AG04450 (cell line): ENCODE measurements around the gene ABCG1. TPM values are rescaled to one million over a fixed set of nuclear protein-coding genes. Genes with fewer than 3 reads are reported as not detected.

Source experiments
- CTCF ChIA-PET: fragments of 300-600, 350-600 bp; formaldehyde crosslinking; extraction: SDS; loops from one replicate; lab custom pipeline; 2022; ENCODE audit warnings: antibody characterized with exemption, inconsistent platforms; lab: Charles Lee
- POLR2A ChIA-PET: fragments of 350-600 bp; formaldehyde crosslinking; extraction: SDS; loops from one replicate; lab custom pipeline; 2021; ENCODE audit warnings: antibody characterized with exemption, inconsistent platforms; lab: Yijun Ruan, JAX
- DNase-seq: peaks from one replicate; pipeline ENCODE4 v3.0.0-alpha.2; 2011; ENCODE audit warnings: low read depth, low spot score
- H3K27ac ChIP-seq: one replicate; pipeline ENCODE4 v1.5.1; 2012; ENCODE audit warnings: low read depth, low read length, control low read depth
- H3K27me3 ChIP-seq: one replicate; pipeline ENCODE4 v1.6.0; 2012; ENCODE audit warnings: low read length; ENCODE audit not compliant: control insufficient read depth, insufficient read depth
- H3K4me3 ChIP-seq: 2 replicates; pipeline ENCODE4 v1.5.1; 2011; ENCODE audit warnings: mild to moderate bottlenecking, low read depth, low read length, control low read depth
- H3K9me3 ChIP-seq: 2 replicates; pipeline ENCODE4 v1.5.1; 2012; ENCODE audit warnings: low read length; ENCODE audit not compliant: control insufficient read depth, insufficient read depth
- CTCF ChIP-seq: IDR thresholded peaks from 2 replicates; pipeline ENCODE4 v1.5.1; 2011; ENCODE audit warnings: low read depth, low read length, control low read depth, inconsistent platforms
- polyA plus RNA-seq: library from polyadenylated mRNA; depleted of rRNA; stranded (reverse); fragments of >200 nt; gene quantifications from 2 replicates; pipeline ENCODE4 v1.2.3, GENCODE V29; 2011

ABCG1 gene
- polyA plus RNA-seq, 1 experiment: 0.71 TPM

GRCh38 chr21:42237161-42237560 lies 18.2 kb downstream of the ABCG1 start:
- no peak overlapping the region for H3K4me3 ChIP-seq
- H3K27me3 ChIP-seq: peaks cover 37% of the 10 kb centered on the region
- DNase-seq: no peak
- TF ChIP-seq CTCF: no peak
- H3K9me3 ChIP-seq: no peaks in the 10 kb centered on the region; the same call in 1 of the 2 replicates
- no peak overlapping the region for H3K27ac ChIP-seq
- CTCF ChIA-PET: interaction anchor here (1.1 kb wide), 1 partner anchor 22 kb away, joined by 3 read pairs; no protein-coding TSS in a partner anchor
- POLR2A ChIA-PET: no interaction called here

GRCh38 chr21:42237577-42237976 lies 18.6 kb downstream of the ABCG1 start:
- DNase-seq: no peak
- peaks cover 36% of the 10 kb centered on the region for H3K27me3 ChIP-seq
- no peak overlapping the region for H3K27ac ChIP-seq
- no peak for TF ChIP-seq CTCF
- H3K4me3 ChIP-seq: no peak overlapping the region
- ChIA-PET POLR2A (no interaction called here), CTCF (interaction anchor here (1.1 to 1.6 kb wide), 3 partner anchors 9 to 92 kb away, joined by 3 read pairs; no protein-coding TSS in a partner anchor)
- no peaks in the 10 kb centered on the region; the same call in 1 of the 2 replicates for H3K9me3 ChIP-seq

GRCh38 chr21:42238185-42238934 lies 19.4 kb downstream of the ABCG1 start:
- no peak overlapping the region for H3K27ac ChIP-seq
- H3K9me3 ChIP-seq: no peaks in the 10 kb centered on the region; the same call in 1 of the 2 replicates
- DNase-seq: no peak
- no peak overlapping the region for H3K4me3 ChIP-seq
- peaks cover 38% of the 10 kb centered on the region for H3K27me3 ChIP-seq
- TF ChIP-seq CTCF: no peak
- CTCF ChIA-PET: interaction anchor here (1.1 to 1.6 kb wide), 4 partner anchors 8 to 93 kb away, joined by 3 to 8 read pairs (median 3); no protein-coding TSS in a partner anchor
- POLR2A ChIA-PET: no interaction called here

- H3K27me3 ChIP-seq: peaks cover 28% of the 10 kb centered on the region
- no peaks in the 10 kb centered on the region for H3K9me3 ChIP-seq
- POLR2A ChIA-PET: no interaction called here
- no peak overlapping the region for H3K27ac ChIP-seq
- TF ChIP-seq CTCF: no peak
- CTCF ChIA-PET: interaction anchor here (1.1 to 1.5 kb wide), 2 partner anchors 20 to 94 kb away, joined by 3 to 8 read pairs; no protein-coding TSS in a partner anchor
- no peak overlapping the region for H3K4me3 ChIP-seq
- DNase-seq: no peak
Observed at GRCh38 chr21:42239556-42239955, 20.6 kb downstream of the ABCG1 start.

GRCh38 chr21:42239973-42240372 lies 21.0 kb downstream of the ABCG1 start:
- Histone ChIP-seq H3K27ac (no peak overlapping the region), H3K9me3 (no peaks in the 10 kb centered on the region), H3K4me3 (no peak overlapping the region), H3K27me3 (peaks cover 28% of the 10 kb centered on the region)
- DNase-seq: no peak
- ChIA-PET POLR2A (no interaction called here), CTCF (interaction anchor here (0.7 kb wide), 1 partner anchor 17 kb away, joined by 3 read pairs; no protein-coding TSS in a partner anchor)
- no peak for TF ChIP-seq CTCF
